Epithelial cell of proximal tubule (primary cell): Measurements from ENCODE around the gene DIO3. TPM values are rescaled to one million over a fixed set of nuclear protein-coding genes. Genes with fewer than 3 reads are reported as not detected.

Experiments used
- DNase-seq: peaks from one replicate; pipeline ENCODE4 v3.0.0-alpha.2; 2011; ENCODE audit warnings: low read depth
- H3K4me3 ChIP-seq: 2 replicates; pipeline ENCODE4 v1.5.1; 2011; ENCODE audit warnings: low read depth, mild to moderate bottlenecking, low read length
- CTCF ChIP-seq: conservative IDR thresholded peaks from 2 replicates; pipeline ENCODE4 v1.5.1; 2012; ENCODE audit warnings: low read depth, mild to moderate bottlenecking, low read length
- total RNA-seq: library from RNA; depleted of rRNA; stranded (reverse); fragments of >200 nt; gene quantifications from 2 replicates; pipeline ENCODE4 v1.2.3, GENCODE V29; 2015

Gene DIO3
- total RNA-seq, 1 donor from 2014 or later: not detected

- TF ChIP-seq CTCF: no peak
- DNase-seq: no peak
Measured at GRCh38 chr14:101520621-101521472, 40.4 kb upstream of the DIO3 start.

GRCh38 chr14:101521473-101521915, 39.8 kb upstream of the DIO3 start:
- no peak for TF ChIP-seq CTCF
- DNase-seq: no peak
- no peak overlapping the region for H3K4me3 ChIP-seq

More at GRCh38 chr14:101520621-101521472, 40.4 kb upstream of the DIO3 start:
- H3K4me3 ChIP-seq: no peak overlapping the region

GRCh38 chr14:101521978-101522377, 39.3 kb upstream of the DIO3 start:
- no peak for TF ChIP-seq CTCF
- H3K4me3 ChIP-seq: no peak overlapping the region
- DNase-seq: no peak

GRCh38 chr14:101525640-101526527, 35.4 kb upstream of the DIO3 start:
- no peak for TF ChIP-seq CTCF
- H3K4me3 ChIP-seq: no peak overlapping the region
- no peak for DNase-seq

GRCh38 chr14:101527987-101528386, 33.3 kb upstream of the DIO3 start:
- no peak for TF ChIP-seq CTCF
- no peak for DNase-seq
- H3K4me3 ChIP-seq: no peak overlapping the region

GRCh38 chr14:101529079-101529478, 32.2 kb upstream of the DIO3 start:
- TF ChIP-seq CTCF: no peak
- no peak for DNase-seq
- H3K4me3 ChIP-seq: no peak overlapping the region
